ENCODE measurements around the gene AGBL4.

The AGBL4 gene

GRCh38 chr1:48667782-48668181 is 1356.0 kb downstream of the AGBL4 start:
- TF ChIP-seq, protein P1, sequence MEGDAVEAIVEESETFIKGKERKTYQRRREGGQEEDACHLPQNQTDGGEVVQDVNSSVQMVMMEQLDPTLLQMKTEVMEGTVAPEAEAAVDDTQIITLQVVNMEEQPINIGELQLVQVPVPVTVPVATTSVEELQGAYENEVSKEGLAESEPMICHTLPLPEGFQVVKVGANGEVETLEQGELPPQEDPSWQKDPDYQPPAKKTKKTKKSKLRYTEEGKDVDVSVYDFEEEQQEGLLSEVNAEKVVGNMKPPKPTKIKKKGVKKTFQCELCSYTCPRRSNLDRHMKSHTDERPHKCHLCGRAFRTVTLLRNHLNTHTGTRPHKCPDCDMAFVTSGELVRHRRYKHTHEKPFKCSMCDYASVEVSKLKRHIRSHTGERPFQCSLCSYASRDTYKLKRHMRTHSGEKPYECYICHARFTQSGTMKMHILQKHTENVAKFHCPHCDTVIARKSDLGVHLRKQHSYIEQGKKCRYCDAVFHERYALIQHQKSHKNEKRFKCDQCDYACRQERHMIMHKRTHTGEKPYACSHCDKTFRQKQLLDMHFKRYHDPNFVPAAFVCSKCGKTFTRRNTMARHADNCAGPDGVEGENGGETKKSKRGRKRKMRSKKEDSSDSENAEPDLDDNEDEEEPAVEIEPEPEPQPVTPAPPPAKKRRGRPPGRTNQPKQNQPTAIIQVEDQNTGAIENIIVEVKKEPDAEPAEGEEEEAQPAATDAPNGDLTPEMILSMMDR (IDR thresholded peaks at IDR 0.05; ENCODE audit: low read length, missing control alignments) = no peak
- no peak for DNase-seq (ENCODE audit: low read depth)
- no peak overlapping the region for H3K4me3 ChIP-seq (replicated peaks; ENCODE audit: low read depth, low read length)

DNA sequence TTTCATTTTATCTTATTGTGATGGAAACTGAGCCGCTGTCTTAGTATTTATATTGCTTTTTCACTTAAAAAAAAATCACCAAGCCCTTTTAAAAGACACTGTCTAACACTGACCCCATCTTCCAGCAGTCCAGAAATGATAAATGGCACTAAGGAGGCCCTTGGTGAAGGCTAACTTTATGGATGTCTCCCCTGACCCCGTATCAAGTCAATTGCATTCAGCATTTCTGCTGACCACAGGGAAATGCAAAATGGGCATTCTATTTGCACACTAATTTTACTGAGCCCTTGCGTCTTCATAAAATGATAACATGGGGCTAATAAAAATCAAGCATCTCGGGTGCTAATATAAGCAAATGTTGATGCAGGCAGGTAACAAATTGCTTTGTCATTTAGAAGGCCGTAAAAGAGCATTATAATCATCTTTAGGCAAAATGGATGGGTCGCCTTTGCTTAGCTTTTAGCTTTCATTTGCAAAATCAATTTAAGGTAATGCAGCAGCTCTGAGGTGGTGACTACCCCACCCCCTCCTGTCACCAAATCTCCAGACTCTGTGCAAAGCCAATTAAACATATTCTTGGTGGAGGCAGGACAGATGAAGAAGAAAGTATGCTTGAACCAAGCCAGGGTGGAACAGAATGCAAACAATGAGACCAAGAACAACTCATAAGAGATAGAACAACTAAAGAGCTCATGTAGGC is 1357.9 kb downstream of the AGBL4 start:
- no peak overlapping the region for H3K4me3 ChIP-seq (replicated peaks; ENCODE audit: low read depth, low read length)
- TF ChIP-seq, protein P1 (IDR thresholded peaks at IDR 0.05; ENCODE audit: low read length, missing control alignments) = no peak
- DNase-seq (ENCODE audit: low read depth) = no peak

GRCh38 chr1:48661726-48662463 is 1361.9 kb downstream of the AGBL4 start:
- TF ChIP-seq, protein P1 (IDR thresholded peaks at IDR 0.05; ENCODE audit: low read length, missing control alignments) = no peak
- H3K4me3 ChIP-seq (replicated peaks; ENCODE audit: low read depth, low read length) = no peak overlapping the region
- no peak for DNase-seq (ENCODE audit: low read depth)

DNA sequence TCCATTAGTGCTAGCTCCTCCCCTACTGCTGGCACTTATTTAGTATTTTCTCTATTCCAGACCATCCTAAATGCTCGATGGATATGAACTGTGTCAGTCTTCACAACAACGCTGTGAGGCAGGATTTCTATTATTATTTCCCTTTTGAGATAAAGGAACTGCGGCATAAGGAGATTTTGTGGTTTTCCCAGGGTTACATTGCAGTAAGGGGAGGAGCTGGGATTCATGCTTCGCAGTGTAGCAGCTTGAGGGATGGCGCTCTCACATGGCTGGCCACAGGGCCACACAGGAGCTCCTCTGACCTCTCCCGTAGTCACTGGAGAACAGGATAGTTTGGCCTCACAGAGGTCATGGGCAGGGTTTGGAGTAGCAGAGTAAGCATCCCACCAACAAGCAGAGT is 1364.0 kb downstream of the AGBL4 start:
- TF ChIP-seq, protein P1 (IDR thresholded peaks at IDR 0.05; ENCODE audit: low read length, missing control alignments) = no peak
- no peak for DNase-seq (ENCODE audit: low read depth)

DNA sequence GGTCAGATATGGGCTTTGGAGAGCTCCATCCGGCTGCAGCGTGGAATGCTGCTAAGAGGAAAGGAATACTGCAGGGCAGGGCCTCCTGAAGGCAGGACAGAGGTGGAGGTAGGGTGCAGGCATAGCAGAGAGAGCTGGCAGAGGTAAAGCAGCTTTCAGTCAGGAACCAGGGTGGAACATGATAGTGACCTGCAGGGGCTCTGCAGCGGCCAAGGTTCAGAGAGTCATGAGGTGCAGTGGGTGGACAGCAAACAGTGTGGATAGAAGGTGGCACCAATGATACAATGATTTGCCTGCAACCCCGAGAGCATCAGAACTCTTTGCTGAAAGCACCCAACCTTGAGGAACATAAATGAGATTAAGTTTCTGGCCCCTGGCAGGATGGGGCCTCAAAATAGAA is 1366.3 kb downstream of the AGBL4 start:
- DNase-seq (ENCODE audit: low read depth) = no peak
- H3K4me3 ChIP-seq (replicated peaks; ENCODE audit: low read depth, low read length) = no peak overlapping the region
- TF ChIP-seq, protein P1 (IDR thresholded peaks at IDR 0.05; ENCODE audit: low read length, missing control alignments) = no peak

More for the DNA sequence above, 1364.0 kb downstream of the AGBL4 start:
- H3K4me3 ChIP-seq (replicated peaks; ENCODE audit: low read depth, low read length) = no peak overlapping the region

- TF ChIP-seq, protein P1 (IDR thresholded peaks at IDR 0.05; ENCODE audit: low read length, missing control alignments) = no peak
- no peak overlapping the region for H3K4me3 ChIP-seq (replicated peaks; ENCODE audit: low read depth, low read length)
- no peak for DNase-seq (ENCODE audit: low read depth)
Observed at GRCh38 chr1:48654606-48655210, 1369.0 kb downstream of the AGBL4 start.
